Measurements from ENCODE around the gene TGFB3.
A peak's percentile ranks its signal among the peaks of the same experiment; 100 is the strongest.

The TGFB3 gene

GRCh38 chr14:75987201-75987970 lies 5.6 kb upstream of the TGFB3 start:
- DNase-seq (ENCODE audit: low spot score), result no peak

- no peak for DNase-seq (ENCODE audit: low spot score)
Measured at GRCh38 chr14:75986439-75986765, 4.6 kb upstream of the TGFB3 start.

GRCh38 chr14:75985618-75986438 lies 4.0 kb upstream of the TGFB3 start, which contains the start of gene IFT43:
Gene IFT43, plus strand, starts transcription at chr14:75985763. Its CDS starts 24 bp downstream, at chr14:75985787.
- peak; percentile 88 for DNase-seq (ENCODE audit: low spot score)

- no peak for DNase-seq (ENCODE audit: low spot score)
Measured at GRCh38 chr14:75984674-75985073, 2.9 kb upstream of the TGFB3 start.

GRCh38 chr14:75983019-75983358 lies 1.2 kb upstream of the TGFB3 start:
- DNase-seq (ENCODE audit: low spot score), result no peak

GRCh38 chr14:75982266-75983018 lies 647 bp upstream of the TGFB3 start:
- DNase-seq (ENCODE audit: low spot score), result peak; percentile 79

- DNase-seq (ENCODE audit: low spot score), result no peak
Measured at GRCh38 chr14:75980856-75981255, 939 bp downstream of the TGFB3 start.

GRCh38 chr14:75979648-75980565 lies 1.9 kb downstream of the TGFB3 start:
- DNase-seq (ENCODE audit: low spot score), result no peak

- DNase-seq (ENCODE audit: low spot score), result peak; percentile 25
Measured at GRCh38 chr14:75979071-75979571, 2.7 kb downstream of the TGFB3 start.

- no peak for DNase-seq (ENCODE audit: low spot score)
Measured at GRCh38 chr14:75978249-75978731, 3.5 kb downstream of the TGFB3 start.

- DNase-seq (ENCODE audit: low spot score), result no peak
Measured at GRCh38 chr14:75977582-75977943, 4.2 kb downstream of the TGFB3 start.

GRCh38 chr14:75976826-75977581 lies 4.8 kb downstream of the TGFB3 start:
- DNase-seq (ENCODE audit: low spot score), result no peak

- DNase-seq (ENCODE audit: low spot score), result no peak
Measured at GRCh38 chr14:75972801-75973421, 8.9 kb downstream of the TGFB3 start.

GRCh38 chr14:75971509-75971908 lies 10.3 kb downstream of the TGFB3 start:
- no peak for DNase-seq (ENCODE audit: low spot score)

- DNase-seq (ENCODE audit: low spot score), result peak; percentile 13
Measured at GRCh38 chr14:75970989-75971388, 10.8 kb downstream of the TGFB3 start.

- DNase-seq (ENCODE audit: low spot score), result no peak
Measured at GRCh38 chr14:75969891-75970290, 11.9 kb downstream of the TGFB3 start.

- no peak for DNase-seq (ENCODE audit: low spot score)
Measured at GRCh38 chr14:75969126-75969525, 12.7 kb downstream of the TGFB3 start.

- no peak for DNase-seq (ENCODE audit: low spot score)
Measured at GRCh38 chr14:75968456-75968855, 13.3 kb downstream of the TGFB3 start.

- DNase-seq (ENCODE audit: low spot score), result no peak
Measured at GRCh38 chr14:75967866-75968265, 13.9 kb downstream of the TGFB3 start.

- no peak for DNase-seq (ENCODE audit: low spot score)
Measured at GRCh38 chr14:75961662-75962061, 20.1 kb downstream of the TGFB3 start.
